ENCODE data around the gene STK10. TPM values are rescaled to one million over a fixed set of nuclear protein-coding genes. Genes with fewer than 3 reads are reported as not detected.

STK10 gene
- polyA plus RNA-seq, 3 donors: 21.5 to 180 (median 47.4) TPM

DNA sequence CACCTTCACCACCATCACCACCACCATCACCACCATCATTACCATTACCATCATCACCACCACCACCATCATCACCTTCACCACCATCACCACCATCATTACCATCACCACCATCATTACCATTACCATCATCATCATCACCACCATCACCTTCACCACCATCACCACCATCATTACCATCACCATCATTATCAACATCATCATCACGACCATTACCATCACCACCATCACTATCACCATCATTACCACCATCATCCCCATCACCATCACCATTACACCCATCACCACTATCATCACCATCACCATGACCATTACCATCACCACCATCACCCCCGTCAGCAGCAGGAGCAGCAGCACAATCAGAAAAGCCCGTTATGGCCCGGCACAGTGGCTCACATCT, 89.1 kb downstream of the STK10 start:
- intact Hi-C loops (cut with micrococcal nuclease): loop anchor here in 1 of 2 donors (5.0 kb wide), 1 partner anchor 37 kb away; no protein-coding TSS in a partner anchor
- Mint-ChIP-seq H3K4me3 (no peak overlapping the region), H3K27ac (peak overlapping the region in 1 of 7 donors; percentile 8), H3K27me3 (ENCODE audit: low read depth in 3 of 3) (no peaks in the 10 kb centered on the region), H3K4me1 (no peaks in the 10 kb centered on the region), H3K9me3 (peaks cover 0 to 2% (median 0%) of the 10 kb centered on the region in 7 donors), H3K36me3 (peaks cover 87 to 96% of the 10 kb centered on the region in 2 donors)
- Histone ChIP-seq H3K36me3 (replicated peaks in 1 of 2; ENCODE audit: control insufficient read depth in 1 of 2, insufficient read depth in 2 of 2, low read length in 2 of 2) (peaks cover 91 to 99% of the 10 kb centered on the region in 2 donors), H3K4me2 (replicated peaks; ENCODE audit: extremely low read depth, low read length, poor library complexity, severe bottlenecking) (no peak overlapping the region), H3K9ac (ENCODE audit: insufficient read depth, low read length, poor library complexity, severe bottlenecking) (no peak overlapping the region), H3K9me3 (replicated peaks in 1 of 2; ENCODE audit: control insufficient read depth in 1 of 2, insufficient read depth in 1 of 2, low read length in 2 of 2) (no peaks in the 10 kb centered on the region), H3K4me3 (replicated peaks in 1 of 3; ENCODE audit: low read depth in 2 of 3, low read length in 3 of 3) (no peak overlapping the region), H3K27ac (ENCODE audit: low read depth in 1 of 2, low read length in 2 of 2) (no peak overlapping the region), H2AFZ (ENCODE audit: insufficient read depth, low read depth, low read length, poor library complexity, severe bottlenecking) (no peak overlapping the region), H3K4me1 (ENCODE audit: control insufficient read depth in 1 of 2, insufficient read depth in 2 of 2, low read length in 2 of 2) (no peaks in the 10 kb centered on the region), H3K79me2 (ENCODE audit: insufficient read depth, low read length) (peaks cover 59% of the 10 kb centered on the region), H3K27me3 (ENCODE audit: control insufficient read depth in 2 of 2, insufficient read depth in 2 of 2, low read length in 2 of 2) (no peaks in the 10 kb centered on the region), H4K20me1 (ENCODE audit: insufficient read depth, low read length) (peaks cover 98% of the 10 kb centered on the region)
- TF ChIP-seq, protein P1, sequence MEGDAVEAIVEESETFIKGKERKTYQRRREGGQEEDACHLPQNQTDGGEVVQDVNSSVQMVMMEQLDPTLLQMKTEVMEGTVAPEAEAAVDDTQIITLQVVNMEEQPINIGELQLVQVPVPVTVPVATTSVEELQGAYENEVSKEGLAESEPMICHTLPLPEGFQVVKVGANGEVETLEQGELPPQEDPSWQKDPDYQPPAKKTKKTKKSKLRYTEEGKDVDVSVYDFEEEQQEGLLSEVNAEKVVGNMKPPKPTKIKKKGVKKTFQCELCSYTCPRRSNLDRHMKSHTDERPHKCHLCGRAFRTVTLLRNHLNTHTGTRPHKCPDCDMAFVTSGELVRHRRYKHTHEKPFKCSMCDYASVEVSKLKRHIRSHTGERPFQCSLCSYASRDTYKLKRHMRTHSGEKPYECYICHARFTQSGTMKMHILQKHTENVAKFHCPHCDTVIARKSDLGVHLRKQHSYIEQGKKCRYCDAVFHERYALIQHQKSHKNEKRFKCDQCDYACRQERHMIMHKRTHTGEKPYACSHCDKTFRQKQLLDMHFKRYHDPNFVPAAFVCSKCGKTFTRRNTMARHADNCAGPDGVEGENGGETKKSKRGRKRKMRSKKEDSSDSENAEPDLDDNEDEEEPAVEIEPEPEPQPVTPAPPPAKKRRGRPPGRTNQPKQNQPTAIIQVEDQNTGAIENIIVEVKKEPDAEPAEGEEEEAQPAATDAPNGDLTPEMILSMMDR (IDR thresholded peaks at IDR 0.05): no peak
- DNase-seq: no peak
- WGBS (ENCODE audit: insufficient coverage): 96% methylated on average over 4 of the region's 4 CpGs

DNA sequence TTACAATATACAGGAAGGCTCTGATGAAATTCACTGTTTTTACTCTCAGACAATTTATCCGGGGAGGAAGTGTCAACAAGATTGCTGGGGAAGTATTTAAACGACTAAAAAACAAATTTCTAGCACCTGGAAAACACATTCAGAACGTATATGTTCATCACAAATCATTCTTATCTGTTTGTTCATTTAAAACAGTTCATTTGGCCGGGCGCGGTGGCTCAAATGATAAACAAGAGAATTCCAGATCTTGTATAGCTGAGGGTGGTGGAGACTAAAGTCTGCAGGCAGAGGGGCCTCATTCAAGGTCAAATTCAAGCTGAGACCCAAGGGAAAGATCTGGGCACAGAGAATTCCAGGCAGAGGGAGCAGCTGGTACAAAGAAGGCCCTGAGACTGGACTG, 90.0 kb downstream of the STK10 start:
- WGBS (ENCODE audit: insufficient coverage): 96% methylated on average over 3 of the region's 6 CpGs
- Histone ChIP-seq H3K79me2 (ENCODE audit: insufficient read depth, low read length) (peaks cover 51% of the 10 kb centered on the region), H3K9ac (ENCODE audit: insufficient read depth, low read length, poor library complexity, severe bottlenecking) (no peak overlapping the region), H4K20me1 (ENCODE audit: insufficient read depth, low read length) (peaks cover 98% of the 10 kb centered on the region), H3K27ac (ENCODE audit: low read depth in 1 of 2, low read length in 2 of 2) (no peak overlapping the region), H3K9me3 (replicated peaks in 1 of 2; ENCODE audit: control insufficient read depth in 1 of 2, insufficient read depth in 1 of 2, low read length in 2 of 2) (no peaks in the 10 kb centered on the region), H3K27me3 (ENCODE audit: control insufficient read depth in 2 of 2, insufficient read depth in 2 of 2, low read length in 2 of 2) (no peaks in the 10 kb centered on the region), H3K36me3 (replicated peaks in 1 of 2; ENCODE audit: control insufficient read depth in 1 of 2, insufficient read depth in 2 of 2, low read length in 2 of 2) (peaks cover 90 to 99% of the 10 kb centered on the region in 2 donors), H3K4me3 (replicated peaks in 1 of 3; ENCODE audit: low read depth in 2 of 3, low read length in 3 of 3) (no peak overlapping the region), H2AFZ (ENCODE audit: insufficient read depth, low read depth, low read length, poor library complexity, severe bottlenecking) (no peak overlapping the region), H3K4me2 (replicated peaks; ENCODE audit: extremely low read depth, low read length, poor library complexity, severe bottlenecking) (no peak overlapping the region), H3K4me1 (ENCODE audit: control insufficient read depth in 1 of 2, insufficient read depth in 2 of 2, low read length in 2 of 2) (no peaks in the 10 kb centered on the region)
- intact Hi-C loops (cut with micrococcal nuclease): loop anchor here in 1 of 2 donors (5.0 kb wide), 1 partner anchor 36 kb away; no protein-coding TSS in a partner anchor
- Mint-ChIP-seq H3K4me3 (no peak overlapping the region), H3K36me3 (peaks cover 87 to 96% of the 10 kb centered on the region in 2 donors), H3K27me3 (ENCODE audit: low read depth in 3 of 3) (no peaks in the 10 kb centered on the region), H3K27ac (peak overlapping the region in 3 of 7 donors; percentile 6 to 55 (median 11)), H3K9me3 (peaks cover 0 to 2% (median 0%) of the 10 kb centered on the region in 7 donors), H3K4me1 (no peaks in the 10 kb centered on the region)
- DNase-seq: no peak
- TF ChIP-seq, protein P1 (IDR thresholded peaks at IDR 0.05): no peak
